HepG2 (cell line): Measurements from ENCODE around the gene FAAH2. TPM values are rescaled to one million over a fixed set of nuclear protein-coding genes. Genes with fewer than 3 reads are reported as not detected.
A peak's percentile ranks its signal among the peaks of the same experiment; 100 is the strongest.

Experiments used
- ATAC-seq: fragments of 200-7000 bp; cut with Tn5 transposase; 3 replicates; pipeline ENCODE4 v1.9.1; 2020; ENCODE audit warnings: mild to moderate bottlenecking, moderate library complexity
- BruUV-seq: library from RNA; stranded (reverse); fragments of 400-500 nt; replicated peaks from 2 replicates; lab custom pipeline; 2021; lab: Mats Ljungman, UMichigan
- CTCF ChIA-PET: fragments of 300-600 bp; formaldehyde crosslinking; extraction: SDS; loops from one replicate; lab custom pipeline; 2021; ENCODE audit warnings: low total read pairs, inconsistent platforms, low intra/inter-chr PET ratio; lab: Yijun Ruan, JAX
- POLR2A ChIA-PET: fragments of 350-600 bp; sonication (Branson Sonifier 250); formaldehyde crosslinking; loops from one replicate; lab custom pipeline; 2020; ENCODE audit warnings: antibody characterized with exemption, inconsistent platforms; lab: Yijun Ruan, JAX
- DNase-seq: peaks from one replicate; pipeline ENCODE4 v3.0.0-alpha.2; 2015; ENCODE audit warnings: low spot score
- FAIRE-seq: peaks from 3 replicates; lab custom pipeline; 2011; peaks lifted over from hg19 to GRCh38; lab: Jason Lieb, UNC
- H2AFZ ChIP-seq: one replicate; pipeline ENCODE4 v1.6.1; 2011; ENCODE audit warnings: low read length, inconsistent platforms
- H3K27ac ChIP-seq: fragments of 300-600 bp; 3 replicates; pipeline ENCODE4 v1.8.0; 2011; ENCODE audit warnings: mixed run types, mild to moderate bottlenecking, mixed read lengths, low read length, inconsistent platforms; ENCODE audit not compliant: insufficient read depth; ENCODE audit errors: extremely low read length
- H3K27me3 ChIP-seq, 2 experiments: fragments of 200-600 bp in 1 of 2; 2 replicates in 1 of 2; 3 replicates in 1 of 2; pipeline versions ENCODE4 v1.6.0 to v1.8.0; 2011; ENCODE audit warnings: low read length in 2 of 2, mild to moderate bottlenecking in 2 of 2, moderate library complexity in 2 of 2, inconsistent platforms in 1 of 2; ENCODE audit not compliant: insufficient read depth in 2 of 2, control insufficient read depth in 1 of 2
- H3K36me3 ChIP-seq, 2 experiments: fragments of 200-600 bp in 1 of 2; replicated peaks in 1 of 2; 2 replicates in 1 of 2; 3 replicates in 1 of 2; pipeline versions ENCODE4 v1.5.1 to v1.8.0; 2011; ENCODE audit warnings: low read length in 2 of 2, inconsistent platforms in 1 of 2; ENCODE audit not compliant: insufficient read depth in 2 of 2, control insufficient read depth in 1 of 2
- H3K4me1 ChIP-seq: 2 replicates; pipeline ENCODE4 v1.5.1; 2012; ENCODE audit warnings: low read length, inconsistent platforms; ENCODE audit not compliant: insufficient read depth
- H3K4me2 ChIP-seq: 2 replicates; pipeline ENCODE4 v1.6.0; 2011; ENCODE audit warnings: low read depth, low read length, inconsistent platforms
- H3K4me3 ChIP-seq, 3 experiments: fragments of 200-600 bp in 1 of 3; sonication (generic), shearing (Covaris generic) in 1 of 3; replicated peaks in 1 of 3; 2 replicates each; pipeline ENCODE4 v1.5.1; 2011 to 2016; ENCODE audit warnings: low read length in 3 of 3, inconsistent platforms in 2 of 3, low read depth in 2 of 3, mild to moderate bottlenecking in 2 of 3, control low read depth in 1 of 3, mixed read lengths in 1 of 3; ENCODE audit not compliant: insufficient read depth in 1 of 3
- H3K79me2 ChIP-seq: one replicate; pipeline ENCODE4 v1.6.1; 2011; ENCODE audit warnings: low read length, inconsistent platforms; ENCODE audit not compliant: insufficient read depth
- H3K9ac ChIP-seq: 2 replicates; pipeline ENCODE4 v1.6.0; 2011; ENCODE audit warnings: mild to moderate bottlenecking, low read depth, low read length, inconsistent platforms; ENCODE audit not compliant: insufficient read depth
- H3K9me3 ChIP-seq: 2 replicates; pipeline ENCODE4 v1.5.1; 2012; ENCODE audit warnings: mild to moderate bottlenecking, low read length
- H4K20me1 ChIP-seq: 2 replicates; pipeline ENCODE4 v1.6.0; 2011; ENCODE audit warnings: inconsistent platforms, mild to moderate bottlenecking, low read length, moderate library complexity; ENCODE audit not compliant: insufficient read depth
- ATF7 ChIP-seq, 2 experiments: fragments of 450-650 bp in 1 of 2; sonication (generic) in 1 of 2; formaldehyde crosslinking in 1 of 2; IDR thresholded peaks; 2 replicates each; pipeline versions ENCODE4 v1.4.0 to v1.6.1; 2016 to 2020; ENCODE audit warnings: antibody characterized with exemption in 1 of 2, mild to moderate bottlenecking in 1 of 2, missing genetic modification reagents in 1 of 2
- CBX5 ChIP-seq: sonication (generic); formaldehyde crosslinking; IDR thresholded peaks from 2 replicates; pipeline ENCODE4 v1.4.0; 2020; ENCODE audit warnings: missing genetic modification reagents, borderline replicate concordance
- HMG20B ChIP-seq: conservative IDR thresholded peaks from 2 replicates; pipeline ENCODE4 v1.6.1; 2016; ENCODE audit warnings: missing genetic modification reagents, missing compliant biosample characterization
- KLF13 ChIP-seq: sonication (generic); formaldehyde crosslinking; IDR thresholded peaks from 2 replicates; pipeline ENCODE4 v1.4.0; 2020; ENCODE audit warnings: mild to moderate bottlenecking, missing genetic modification reagents
- MAFK ChIP-seq, 2 experiments: IDR thresholded peaks in 1 of 2; conservative IDR thresholded peaks in 1 of 2; 2 replicates each; pipeline ENCODE4 v1.6.1; 2011; ENCODE audit warnings: improper control_type of control experiment in 2 of 2, low read length in 2 of 2
- MXD4 ChIP-seq: IDR thresholded peaks from 2 replicates; pipeline ENCODE4 v1.6.1; 2016; ENCODE audit warnings: mild to moderate bottlenecking, missing biosample characterization, missing genetic modification reagents
- SAP130 ChIP-seq: IDR thresholded peaks from 2 replicates; pipeline ENCODE4 v1.6.1; 2016; ENCODE audit warnings: low read depth
- ZNF343 ChIP-seq: sonication (generic); formaldehyde crosslinking; IDR thresholded peaks from 2 replicates; pipeline ENCODE4 v1.4.0; 2020; ENCODE audit warnings: mild to moderate bottlenecking, missing genetic modification reagents
- ZNF780A ChIP-seq: sonication (generic); formaldehyde crosslinking; IDR thresholded peaks from 2 replicates; pipeline ENCODE4 v1.8.0; 2022; ENCODE audit warnings: mild to moderate bottlenecking, missing genetic modification reagents, moderate library complexity
- ZSCAN12 ChIP-seq: sonication (generic); formaldehyde crosslinking; IDR thresholded peaks from 2 replicates; pipeline ENCODE4 v1.9.0; 2021; ENCODE audit warnings: mild to moderate bottlenecking, missing genetic modification reagents
- WGBS: methylation state at CpG from one replicate; pipeline ENCODE4 v1.1.6; 2017; ENCODE audit warnings: low lambda C conversion rate; 5-methylcytosine and 5-hydroxymethylcytosine counted together
- in situ Hi-C: cut with HindIII; loops from 2 replicates; pipeline ENCODE4 v1.10.0; 2017; ENCODE audit warnings: low pct_unique_long_range_greater_than_20kb; ENCODE audit not compliant: extremely low pct_ligation_motif_present
- intact Hi-C: fragments of 100-400 bp; cut with micrococcal nuclease; formaldehyde crosslinking; loops from one replicate; pipeline ENCODE4 v1.10.0; 2022; ENCODE audit not compliant: unreplicated experiment
- polyA plus RNA-seq, 8 experiments: library from polyadenylated mRNA; depleted of rRNA in 3 of 8; stranded (reverse) in 7 of 8; unstranded in 1 of 8; fragments of >200 nt; fragmentation: Illumina TruSeq in 4 of 8; extraction: Trizol in 4 of 8; gene quantifications; 2 replicates each; pipeline versions ENCODE4 v1.2.1 to v1.2.3, GENCODE V29; 2011 to 2016; ENCODE audit warnings: low read depth in 4 of 8, missing spikeins in 1 of 8, mixed read lengths in 1 of 8; ENCODE audit not compliant: insufficient read depth in 1 of 8
- total RNA-seq, 5 experiments: library from RNA; depleted of rRNA; stranded (reverse); fragments of >200 nt; fragmentation: Illumina TruSeq; extraction: Trizol; gene quantifications; 2 replicates each; pipeline ENCODE4 v1.2.3, GENCODE V29; 2016; ENCODE audit warnings: low read depth in 1 of 5
- TF ChIP-seq, protein P1 (sequence below): sonication (generic); formaldehyde crosslinking; IDR thresholded peaks from 2 replicates; pipeline ENCODE4 v1.5.0; 2020; ENCODE audit warnings: mild to moderate bottlenecking, missing genetic modification reagents, borderline replicate concordance
- TF ChIP-seq, protein P2 (sequence below): sonication (generic); formaldehyde crosslinking; IDR thresholded peaks from 2 replicates; pipeline ENCODE4 v1.4.0; 2020; ENCODE audit warnings: missing genetic modification reagents, borderline replicate concordance
- TF ChIP-seq, protein P3 (sequence below): sonication (generic); formaldehyde crosslinking; IDR thresholded peaks from 2 replicates; pipeline ENCODE4 v1.8.0; 2022; ENCODE audit warnings: missing genetic modification reagents, mild to moderate bottlenecking, moderate library complexity, borderline replicate concordance

The FAAH2 gene
- total and polyA plus RNA-seq, 2 of the 13 experiments (the other 11 are each of a cell fraction or from before 2014, with no cell fraction given) = 1.6 to 3.3 TPM

DNA sequence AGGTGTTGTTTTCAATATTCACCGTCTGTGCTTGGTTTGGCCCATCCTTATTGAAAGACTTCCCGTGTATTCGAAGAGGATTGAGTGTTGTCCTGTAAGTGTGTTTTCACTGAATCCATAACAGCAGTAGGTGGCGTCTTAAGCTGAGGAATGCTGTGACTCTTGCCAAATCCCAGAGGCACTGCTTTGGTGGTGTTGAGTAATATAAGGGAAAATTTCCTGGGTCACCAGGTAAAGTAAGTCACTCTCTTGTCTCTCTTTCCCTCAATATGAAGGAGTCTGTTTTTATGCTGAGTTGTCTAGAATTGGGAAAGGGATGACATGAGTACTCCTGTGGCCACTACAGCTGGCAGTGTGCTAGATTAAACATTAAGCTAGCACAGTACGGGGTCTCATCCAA lies 158.6 kb downstream of the FAAH2 start:
- 42% methylated on average over 5 of the region's 5 CpGs for WGBS
- in situ Hi-C loops = no loop called here
- CTCF ChIA-PET = no interaction called here
- Histone ChIP-seq H4K20me1 (no peaks in the 10 kb centered on the region), H3K4me3 (no peak overlapping the region), H3K4me2 (no peak overlapping the region), H2AFZ (no peak overlapping the region), H3K79me2 (no peaks in the 10 kb centered on the region), H3K9me3 (no peaks in the 10 kb centered on the region), H3K36me3 (no peaks in the 10 kb centered on the region), H3K9ac (no peak overlapping the region), H3K4me1 (no peaks in the 10 kb centered on the region), H3K27ac (no peak overlapping the region), H3K27me3 (no peaks in the 10 kb centered on the region)
- TF ChIP-seq ATF7 (IDR thresholded peaks at IDR 0.05) (no peak), ATF7 (CRISPR knock-in tag; IDR thresholded peaks at IDR 0.05) (no peak), CBX5 (CRISPR knock-in tag) (no peak), HMG20B (no peak), MAFK (conservative IDR thresholded peaks at IDR 0.05 in 1 of 2, IDR thresholded peaks at IDR 0.05 in 1 of 2; ENCODE audit: low read length in 2 of 2) (peak in 1 of 2 experiments; percentile 15; a peak in 1 of 4 replicates), SAP130 (no peak), ZNF343 (CRISPR knock-in tag) (no peak)
- TF ChIP-seq, protein P1, sequence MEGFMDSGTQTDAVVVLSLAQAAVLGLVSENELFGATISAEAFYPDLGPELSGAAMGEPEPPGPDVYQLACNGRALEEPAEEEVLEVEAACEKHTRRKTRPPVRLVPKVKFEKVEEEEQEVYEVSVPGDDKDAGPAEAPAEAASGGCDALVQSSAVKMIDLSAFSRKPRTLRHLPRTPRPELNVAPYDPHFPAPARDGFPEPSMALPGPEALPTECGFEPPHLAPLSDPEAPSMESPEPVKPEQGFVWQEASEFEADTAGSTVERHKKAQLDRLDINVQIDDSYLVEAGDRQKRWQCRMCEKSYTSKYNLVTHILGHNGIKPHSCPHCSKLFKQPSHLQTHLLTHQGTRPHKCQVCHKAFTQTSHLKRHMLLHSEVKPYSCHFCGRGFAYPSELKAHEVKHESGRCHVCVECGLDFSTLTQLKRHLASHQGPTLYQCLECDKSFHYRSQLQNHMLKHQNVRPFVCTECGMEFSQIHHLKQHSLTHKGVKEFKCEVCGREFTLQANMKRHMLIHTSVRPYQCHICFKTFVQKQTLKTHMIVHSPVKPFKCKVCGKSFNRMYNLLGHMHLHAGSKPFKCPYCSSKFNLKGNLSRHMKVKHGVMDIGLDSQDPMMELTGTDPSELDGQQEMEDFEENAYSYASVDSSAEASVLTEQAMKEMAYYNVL (CRISPR knock-in tag) = no peak
- POLR2A ChIA-PET = no interaction called here
- no peak for DNase-seq
- intact Hi-C loops = no loop called here
- FAIRE-seq = no peak
- ATAC-seq = no peak
- no TSS peak for BruUV-seq

DNA sequence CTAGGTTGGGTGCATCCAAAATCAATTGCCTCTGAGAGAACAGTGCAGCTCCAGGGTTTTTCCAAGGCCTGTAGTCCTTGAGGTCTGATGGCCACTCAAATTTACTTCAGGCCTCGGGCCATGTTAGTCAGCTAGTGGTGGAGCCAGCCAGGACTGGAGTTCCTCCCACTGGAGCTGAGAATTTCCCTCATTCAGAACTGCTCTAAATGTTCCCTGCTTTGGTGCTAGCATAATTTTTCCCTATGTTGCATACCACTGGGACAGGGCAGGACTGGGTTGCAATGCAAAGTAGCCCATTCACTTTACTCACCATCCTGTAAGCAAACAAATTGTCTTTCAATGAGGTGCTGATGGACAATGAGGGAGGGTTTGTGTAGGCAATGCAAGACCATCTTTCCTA lies 159.3 kb downstream of the FAAH2 start:
- Histone ChIP-seq H4K20me1 (no peaks in the 10 kb centered on the region), H3K4me3 (no peak overlapping the region), H3K9ac (no peak overlapping the region), H3K4me2 (no peak overlapping the region), H2AFZ (no peak overlapping the region), H3K79me2 (no peaks in the 10 kb centered on the region), H3K4me1 (no peaks in the 10 kb centered on the region), H3K27ac (no peak overlapping the region), H3K27me3 (no peaks in the 10 kb centered on the region), H3K36me3 (no peaks in the 10 kb centered on the region), H3K9me3 (no peaks in the 10 kb centered on the region)
- FAIRE-seq (no peak), DNase-seq (no peak), ATAC-seq (no peak)
- intact Hi-C loops (no loop called here), in situ Hi-C loops (no loop called here)
- no CpG with 5 or more reads among the region's 1 CpG for WGBS
- no TSS peak for BruUV-seq
- CTCF ChIA-PET = no interaction called here
- POLR2A ChIA-PET = no interaction called here
- TF ChIP-seq ZSCAN12 (CRISPR knock-in tag) = no peak
- no peak for TF ChIP-seq MXD4 (CRISPR knock-in tag)
- TF ChIP-seq, protein P2, sequence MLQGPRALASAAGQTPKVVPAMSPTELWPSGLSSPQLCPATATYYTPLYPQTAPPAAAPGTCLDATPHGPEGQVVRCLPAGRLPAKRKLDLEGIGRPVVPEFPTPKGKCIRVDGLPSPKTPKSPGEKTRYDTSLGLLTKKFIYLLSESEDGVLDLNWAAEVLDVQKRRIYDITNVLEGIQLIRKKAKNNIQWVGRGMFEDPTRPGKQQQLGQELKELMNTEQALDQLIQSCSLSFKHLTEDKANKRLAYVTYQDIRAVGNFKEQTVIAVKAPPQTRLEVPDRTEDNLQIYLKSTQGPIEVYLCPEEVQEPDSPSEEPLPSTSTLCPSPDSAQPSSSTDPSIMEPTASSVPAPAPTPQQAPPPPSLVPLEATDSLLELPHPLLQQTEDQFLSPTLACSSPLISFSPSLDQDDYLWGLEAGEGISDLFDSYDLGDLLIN (CRISPR knock-in tag) = no peak
- TF ChIP-seq KLF13 = no peak
- TF ChIP-seq ZNF780A (CRISPR knock-in tag) = no peak
- TF ChIP-seq, protein P3, sequence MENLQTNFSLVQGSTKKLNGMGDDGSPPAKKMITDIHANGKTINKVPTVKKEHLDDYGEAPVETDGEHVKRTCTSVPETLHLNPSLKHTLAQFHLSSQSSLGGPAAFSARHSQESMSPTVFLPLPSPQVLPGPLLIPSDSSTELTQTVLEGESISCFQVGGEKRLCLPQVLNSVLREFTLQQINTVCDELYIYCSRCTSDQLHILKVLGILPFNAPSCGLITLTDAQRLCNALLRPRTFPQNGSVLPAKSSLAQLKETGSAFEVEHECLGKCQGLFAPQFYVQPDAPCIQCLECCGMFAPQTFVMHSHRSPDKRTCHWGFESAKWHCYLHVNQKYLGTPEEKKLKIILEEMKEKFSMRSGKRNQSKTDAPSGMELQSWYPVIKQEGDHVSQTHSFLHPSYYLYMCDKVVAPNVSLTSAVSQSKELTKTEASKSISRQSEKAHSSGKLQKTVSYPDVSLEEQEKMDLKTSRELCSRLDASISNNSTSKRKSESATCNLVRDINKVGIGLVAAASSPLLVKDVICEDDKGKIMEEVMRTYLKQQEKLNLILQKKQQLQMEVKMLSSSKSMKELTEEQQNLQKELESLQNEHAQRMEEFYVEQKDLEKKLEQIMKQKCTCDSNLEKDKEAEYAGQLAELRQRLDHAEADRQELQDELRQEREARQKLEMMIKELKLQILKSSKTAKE = no peak
